ENCODE data around the gene BCKDK.
A peak's percentile ranks its signal among the peaks of the same experiment; 100 is the strongest.

DNA sequence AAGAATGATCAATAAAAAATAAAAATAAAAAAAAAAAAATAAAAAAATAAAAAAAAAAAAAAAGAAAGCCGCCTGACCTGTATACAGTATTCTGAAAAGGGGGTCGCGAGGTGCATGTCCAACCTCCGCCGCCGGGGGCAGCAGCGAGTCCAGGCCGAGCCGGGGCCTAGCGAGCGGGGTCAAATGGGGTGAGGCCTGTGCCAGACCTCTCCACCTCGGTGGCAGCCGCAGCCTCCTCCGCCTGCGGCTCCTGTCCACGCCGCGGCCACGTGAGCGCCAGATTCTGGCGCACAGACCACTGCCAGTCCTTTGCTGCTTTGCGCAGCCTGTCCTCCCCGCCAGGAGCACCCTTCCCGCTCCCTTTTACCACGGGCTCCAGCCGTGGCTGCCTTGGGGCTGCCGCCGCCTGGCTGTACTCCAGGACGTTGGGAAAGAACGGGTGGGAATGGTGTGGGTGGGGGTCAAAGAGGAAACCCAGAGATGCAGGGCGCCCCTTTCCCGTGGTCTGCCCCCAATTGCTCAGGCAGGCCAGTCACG is 2.4 kb upstream of the BCKDK start:
- TF ChIP-seq POLR2A (IDR thresholded peaks at IDR 0.05; ENCODE audit: low read depth) (no peak), CTCF (IDR thresholded peaks at IDR 0.05) (peak; percentile 73 to 80 (median 79)), EP300 (IDR thresholded peaks at IDR 0.05) (no peak)

Data from esophagus muscularis mucosa (tissue), 4 donors.